ENCODE results near the gene SND1. TPM values are rescaled to one million over a fixed set of nuclear protein-coding genes. Genes with fewer than 3 reads are reported as not detected.

The SND1 gene
- total and polyA plus RNA-seq, 12 donors = 58.9 to 266 (median 132) TPM

DNA sequence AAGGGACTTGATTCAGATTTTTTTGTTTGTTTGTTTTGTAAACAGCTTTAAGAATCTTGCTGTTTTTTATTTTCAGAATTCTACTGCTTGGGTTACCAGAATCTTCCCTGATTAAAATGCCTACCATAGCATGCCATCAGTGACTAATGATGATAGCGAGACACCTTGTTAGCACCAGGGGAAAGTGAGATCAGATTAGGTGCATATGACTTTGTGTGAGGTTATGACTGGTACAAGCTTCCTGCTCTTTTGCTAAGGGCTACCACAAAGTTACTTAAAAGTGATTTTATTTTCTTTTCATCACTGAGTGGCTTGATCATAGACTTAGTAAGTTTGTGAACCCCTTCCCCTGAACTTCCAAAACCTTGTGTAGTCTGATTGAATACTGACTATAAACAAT, 93.5 kb downstream of the SND1 start:
- intact Hi-C loops (cut with DNase I) = no loop called here
- WGBS, 4 donors = 94 to 100% (median 94%) methylated on average over 1 of the region's 1 CpG

DNA sequence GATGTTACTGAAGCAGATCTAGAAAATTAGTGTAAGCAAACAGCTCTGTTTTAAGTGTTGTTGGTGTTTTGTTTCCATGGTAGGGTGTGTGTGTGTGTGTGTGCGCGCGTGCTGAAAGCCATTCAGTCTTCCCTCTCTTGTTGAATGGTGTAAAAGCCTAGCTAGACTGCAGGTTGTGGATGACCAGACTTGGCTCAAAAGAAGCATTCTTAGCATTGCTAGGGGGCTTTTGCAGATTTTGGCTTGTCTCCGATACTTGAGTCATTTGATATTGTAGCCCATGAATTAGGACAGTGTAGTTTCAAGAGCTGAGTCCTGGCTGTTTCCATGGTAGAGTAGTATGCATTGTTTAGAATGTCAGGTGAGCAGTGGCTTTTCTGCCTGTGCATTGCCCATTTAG, 99.1 kb downstream of the SND1 start:
- Histone ChIP-seq H3K4me3 (no peak overlapping the region), H3K36me3 (replicated peaks in 1 of 2) (no peaks in the 10 kb centered on the region), H3K9me3 (replicated peaks in 1 of 3) (no peaks in the 10 kb centered on the region), H3K4me1 (replicated peaks in 1 of 2) (peaks cover 0 to 8% of the 10 kb centered on the region in 2 donors), H3K27me3 (no peaks in the 10 kb centered on the region), H3K27ac (no peak overlapping the region)
- DNase-seq = no peak
- 87 to 100% (median 94%) methylated on average over 4 of the region's 4 CpGs for WGBS, 4 donors
- no peak for TF ChIP-seq POLR2A (IDR thresholded peaks at IDR 0.05)
- TF ChIP-seq CTCF (IDR thresholded peaks at IDR 0.05) = no peak
- intact Hi-C loops (cut with DNase I) = no loop called here

More for the DNA sequence above, 93.5 kb downstream of the SND1 start:
- no peak for DNase-seq
- no peaks in the 10 kb centered on the region for H3K27me3 ChIP-seq
- no peaks in the 10 kb centered on the region for H3K4me1 ChIP-seq (replicated peaks in 1 of 2)
- no peak overlapping the region for H3K4me3 ChIP-seq
- no peak overlapping the region for H3K27ac ChIP-seq
- H3K36me3 ChIP-seq (replicated peaks in 1 of 2) = no peaks in the 10 kb centered on the region
- H3K9me3 ChIP-seq (replicated peaks in 1 of 3) = no peaks in the 10 kb centered on the region
- no peak for TF ChIP-seq POLR2A (IDR thresholded peaks at IDR 0.05)
- TF ChIP-seq CTCF (IDR thresholded peaks at IDR 0.05) = no peak

DNA sequence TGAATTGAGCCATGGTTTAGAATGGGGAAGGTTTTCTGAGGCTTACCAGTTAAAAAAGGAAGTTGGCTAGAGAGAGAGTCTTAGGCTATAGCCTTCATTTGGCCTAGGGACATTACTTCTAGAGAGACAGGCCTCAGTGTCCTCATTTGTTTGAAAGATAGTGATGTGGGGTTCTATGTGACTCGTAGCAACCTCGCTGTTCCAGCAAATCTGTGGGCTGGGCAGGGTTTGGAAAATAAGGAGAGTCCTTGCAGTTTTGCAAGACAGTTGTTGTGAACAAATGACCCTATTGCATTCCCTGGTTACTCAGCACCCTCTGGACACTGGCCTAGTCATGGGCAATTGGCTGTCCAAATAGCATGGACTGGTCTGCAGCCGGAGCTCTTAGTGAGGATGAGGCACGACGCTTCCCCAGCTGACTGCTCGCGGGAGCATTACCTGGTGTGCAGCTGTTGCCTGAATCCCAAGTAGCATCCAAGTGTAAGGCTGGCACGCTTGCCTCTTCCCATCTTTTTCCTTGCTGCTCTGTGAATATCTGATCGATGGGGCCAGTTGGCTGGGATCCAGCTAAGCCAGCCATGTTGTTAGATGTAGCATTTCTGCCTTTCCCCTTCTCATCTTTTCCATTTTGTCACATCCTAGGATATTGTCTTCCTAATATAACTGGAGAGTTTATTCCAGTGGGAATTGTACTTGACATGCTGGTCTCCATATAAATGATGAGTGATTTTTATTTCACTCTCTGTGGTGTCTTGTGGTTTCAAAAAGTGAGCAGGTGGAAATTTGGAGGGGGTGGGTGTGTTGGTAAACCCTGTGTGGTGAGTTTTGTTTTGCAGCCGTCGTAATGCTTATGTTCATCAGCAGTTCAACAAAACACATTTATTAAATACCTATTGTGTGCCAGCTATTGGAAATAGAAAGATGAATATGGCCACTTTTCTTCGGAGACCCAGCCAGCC, 99.8 kb downstream of the SND1 start:
- TF ChIP-seq POLR2A (IDR thresholded peaks at IDR 0.05) (no peak), CTCF (IDR thresholded peaks at IDR 0.05) (no peak)
- intact Hi-C loops (cut with DNase I) = no loop called here
- Histone ChIP-seq H3K27me3 (no peaks in the 10 kb centered on the region), H3K27ac (no peak overlapping the region), H3K4me1 (replicated peaks in 1 of 2) (peaks cover 0 to 8% of the 10 kb centered on the region in 2 donors), H3K9me3 (replicated peaks in 1 of 3) (no peaks in the 10 kb centered on the region), H3K4me3 (no peak overlapping the region), H3K36me3 (replicated peaks in 1 of 2) (no peaks in the 10 kb centered on the region)
- WGBS, 4 donors = 83 to 89% (median 85%) methylated on average over 8 to 12 of the region's 12 CpGs
- DNase-seq = peak in 5 of 7 donors; percentile 2 to 59 (median 45)

DNA sequence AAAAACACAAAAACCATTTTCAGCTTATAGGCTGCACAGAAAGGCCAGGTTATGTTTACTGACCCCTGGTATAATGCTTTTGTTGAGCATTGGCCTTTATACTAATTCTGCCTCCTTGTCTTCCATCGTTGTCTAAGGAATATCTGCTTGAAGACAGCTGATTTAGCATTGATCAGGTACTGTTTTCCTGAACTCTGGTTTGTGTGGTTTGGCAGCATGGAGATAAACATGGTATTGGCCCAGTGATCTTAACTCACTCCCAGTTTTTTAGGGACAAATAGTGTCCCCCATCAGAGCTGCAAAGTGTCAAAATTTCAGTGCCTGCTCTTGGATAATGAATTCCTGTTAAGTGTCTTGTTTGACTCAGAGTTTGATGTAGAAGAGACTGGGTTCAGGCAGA, 100.8 kb downstream of the SND1 start:
- Histone ChIP-seq H3K36me3 (replicated peaks in 1 of 2) (no peaks in the 10 kb centered on the region), H3K4me3 (no peak overlapping the region), H3K27me3 (no peaks in the 10 kb centered on the region), H3K9me3 (replicated peaks in 1 of 3) (no peaks in the 10 kb centered on the region), H3K27ac (no peak overlapping the region), H3K4me1 (replicated peaks in 1 of 2) (peaks cover 0 to 8% of the 10 kb centered on the region in 2 donors)
- TF ChIP-seq CTCF (IDR thresholded peaks at IDR 0.05) (no peak), POLR2A (IDR thresholded peaks at IDR 0.05) (no peak)
- intact Hi-C loops (cut with DNase I) = no loop called here
- no peak for DNase-seq
- WGBS, 4 donors = 87 to 93% (median 90%) methylated on average over 1 of the region's 1 CpG
